Measurements from ENCODE around the gene DCXR. TPM values are rescaled to one million over a fixed set of nuclear protein-coding genes. Genes with fewer than 3 reads are reported as not detected.

The DCXR gene
- total RNA-seq, 1 experiment from 2014 or later = 140 TPM

DNA sequence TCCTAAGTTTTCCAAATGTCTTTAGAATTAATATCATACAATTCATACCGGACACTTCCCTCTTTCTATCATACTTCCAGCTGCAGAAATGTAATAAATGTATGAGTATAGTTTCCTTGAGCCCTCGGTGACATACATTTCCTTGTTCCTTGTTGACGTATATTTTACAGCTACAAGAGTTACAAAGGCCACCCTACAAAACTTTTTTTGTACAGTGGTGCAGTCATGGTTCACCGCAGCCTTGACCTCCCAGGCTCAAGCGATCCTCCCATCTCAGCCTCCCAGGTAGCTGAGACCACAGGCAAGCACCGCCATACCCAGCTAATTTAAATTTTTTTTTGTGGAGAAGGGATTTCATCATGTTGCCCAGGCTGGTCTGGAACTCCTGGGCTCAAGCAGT, 35.3 kb upstream of the DCXR start:
- Histone ChIP-seq H3K36me3 (ENCODE audit: insufficient read depth, low read length, poor library complexity, severe bottlenecking) (peaks cover 9% of the 10 kb centered on the region), H3K27ac (ENCODE audit: low read depth, low read length, poor library complexity, severe bottlenecking) (no peak overlapping the region), H3K4me1 (ENCODE audit: insufficient read depth, low read length, poor library complexity, severe bottlenecking) (no peaks in the 10 kb centered on the region), H3K4me3 (ENCODE audit: low read depth, low read length, poor library complexity, severe bottlenecking) (no peak overlapping the region), H3K9me3 (ENCODE audit: low read depth, low read length, poor library complexity, severe bottlenecking) (no peaks in the 10 kb centered on the region), H3K27me3 (replicated peaks; ENCODE audit: insufficient read depth, low read depth, low read length, poor library complexity) (no peaks in the 10 kb centered on the region)
- ChIA-PET POLR2A (ENCODE audit: low non-redundant PET) (no interaction called here), CTCF (no interaction called here)
- intact Hi-C loops (cut with micrococcal nuclease; ENCODE audit: unreplicated experiment) = no loop called here
- DNase-seq (ENCODE audit: low spot score) = no peak
- no peak for TF ChIP-seq EZH2 (IDR thresholded peaks at IDR 0.05; ENCODE audit: borderline replicate concordance, low read depth, low read length, poor library complexity, severe bottlenecking)
- no TSS peak for BruUV-seq (replicated peaks)

DNA sequence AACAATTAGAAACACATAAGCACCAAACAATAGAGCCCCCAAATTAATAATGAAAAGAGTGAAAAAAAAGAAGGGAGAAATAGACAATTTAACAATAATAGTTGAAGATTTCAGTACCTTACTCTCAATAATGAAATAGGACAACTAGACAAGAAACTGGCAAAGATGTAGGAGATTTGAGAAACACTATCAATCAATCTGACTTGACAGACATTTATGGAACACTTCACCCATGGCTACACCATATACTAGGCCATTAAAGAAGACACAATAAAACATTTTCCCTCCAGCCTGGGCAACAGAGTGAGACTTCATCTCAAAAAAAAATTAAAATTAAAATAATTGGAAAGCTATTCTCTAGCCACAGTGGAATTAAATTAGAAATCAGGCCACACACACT, 33.1 kb upstream of the DCXR start:
- Histone ChIP-seq H3K27me3 (replicated peaks; ENCODE audit: insufficient read depth, low read depth, low read length, poor library complexity) (no peaks in the 10 kb centered on the region), H3K4me1 (ENCODE audit: insufficient read depth, low read length, poor library complexity, severe bottlenecking) (peaks cover 6% of the 10 kb centered on the region), H3K4me3 (ENCODE audit: low read depth, low read length, poor library complexity, severe bottlenecking) (no peak overlapping the region), H3K9me3 (ENCODE audit: low read depth, low read length, poor library complexity, severe bottlenecking) (no peaks in the 10 kb centered on the region), H3K27ac (ENCODE audit: low read depth, low read length, poor library complexity, severe bottlenecking) (no peak overlapping the region), H3K36me3 (ENCODE audit: insufficient read depth, low read length, poor library complexity, severe bottlenecking) (no peaks in the 10 kb centered on the region)
- CTCF ChIA-PET = no interaction called here
- BruUV-seq (replicated peaks) = no TSS peak
- intact Hi-C loops (cut with micrococcal nuclease; ENCODE audit: unreplicated experiment) = no loop called here
- no peak for DNase-seq (ENCODE audit: low spot score)
- POLR2A ChIA-PET (ENCODE audit: low non-redundant PET) = no interaction called here
- TF ChIP-seq EZH2 (IDR thresholded peaks at IDR 0.05; ENCODE audit: borderline replicate concordance, low read depth, low read length, poor library complexity, severe bottlenecking) = no peak
- TF ChIP-seq, protein P1, sequence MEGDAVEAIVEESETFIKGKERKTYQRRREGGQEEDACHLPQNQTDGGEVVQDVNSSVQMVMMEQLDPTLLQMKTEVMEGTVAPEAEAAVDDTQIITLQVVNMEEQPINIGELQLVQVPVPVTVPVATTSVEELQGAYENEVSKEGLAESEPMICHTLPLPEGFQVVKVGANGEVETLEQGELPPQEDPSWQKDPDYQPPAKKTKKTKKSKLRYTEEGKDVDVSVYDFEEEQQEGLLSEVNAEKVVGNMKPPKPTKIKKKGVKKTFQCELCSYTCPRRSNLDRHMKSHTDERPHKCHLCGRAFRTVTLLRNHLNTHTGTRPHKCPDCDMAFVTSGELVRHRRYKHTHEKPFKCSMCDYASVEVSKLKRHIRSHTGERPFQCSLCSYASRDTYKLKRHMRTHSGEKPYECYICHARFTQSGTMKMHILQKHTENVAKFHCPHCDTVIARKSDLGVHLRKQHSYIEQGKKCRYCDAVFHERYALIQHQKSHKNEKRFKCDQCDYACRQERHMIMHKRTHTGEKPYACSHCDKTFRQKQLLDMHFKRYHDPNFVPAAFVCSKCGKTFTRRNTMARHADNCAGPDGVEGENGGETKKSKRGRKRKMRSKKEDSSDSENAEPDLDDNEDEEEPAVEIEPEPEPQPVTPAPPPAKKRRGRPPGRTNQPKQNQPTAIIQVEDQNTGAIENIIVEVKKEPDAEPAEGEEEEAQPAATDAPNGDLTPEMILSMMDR (conservative IDR thresholded peaks at IDR 0.05; ENCODE audit: low read depth, low read length) = no peak

DNA sequence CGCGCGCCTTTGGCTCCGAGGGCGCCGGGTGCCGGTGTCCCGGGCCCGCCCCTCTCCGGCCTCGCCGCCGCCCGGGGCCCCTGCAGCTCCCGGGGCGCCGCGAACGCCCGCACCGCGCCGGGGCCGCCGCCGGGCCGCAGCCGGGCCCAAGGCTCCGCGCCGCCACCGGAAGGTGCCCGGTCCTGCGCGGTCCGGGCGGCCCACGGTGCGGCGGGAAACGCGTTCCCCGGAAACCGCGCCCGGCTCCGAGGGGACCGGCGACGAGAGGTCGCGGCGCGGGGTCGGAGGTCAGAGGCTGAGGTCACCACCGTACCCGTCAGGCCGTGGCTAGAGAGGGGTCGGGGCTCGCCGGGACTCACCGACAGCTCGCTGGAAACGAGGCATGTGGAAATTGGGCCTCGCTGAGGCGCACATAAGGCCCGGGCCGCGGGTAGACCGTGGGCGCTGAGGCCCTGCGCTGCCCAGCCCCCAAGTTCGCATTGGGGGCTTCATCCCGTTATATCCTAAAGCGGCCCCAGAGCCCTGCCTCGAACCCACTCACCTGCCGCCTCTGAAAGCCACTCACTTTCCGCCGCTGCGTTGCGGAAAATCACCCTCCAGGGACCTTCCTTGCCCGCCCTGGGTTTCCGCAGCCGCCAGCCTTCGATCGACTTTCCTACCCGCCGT, 28.3 kb upstream of the DCXR start, which contains the start of gene DUS1L:
Gene DUS1L (minus strand): TSS at position 167 of the 666 bp plus-strand sequence. CDS start 745 bp downstream, outside the sequence.
- peak; percentile 65 for DNase-seq (ENCODE audit: low spot score)
- Histone ChIP-seq H3K27me3 (replicated peaks; ENCODE audit: insufficient read depth, low read depth, low read length, poor library complexity) (no peaks in the 10 kb centered on the region), H3K4me3 (ENCODE audit: low read depth, low read length, poor library complexity, severe bottlenecking) (peak within 1 kb of the TSS; percentile 85), H3K36me3 (ENCODE audit: insufficient read depth, low read length, poor library complexity, severe bottlenecking) (peaks cover 32% of the 10 kb centered on the region), H3K27ac (ENCODE audit: low read depth, low read length, poor library complexity, severe bottlenecking) (peak within 1 kb of the TSS; percentile 81), H3K4me1 (ENCODE audit: insufficient read depth, low read length, poor library complexity, severe bottlenecking) (peaks cover 6% of the 10 kb centered on the region), H3K9me3 (ENCODE audit: low read depth, low read length, poor library complexity, severe bottlenecking) (no peaks in the 10 kb centered on the region)
- TF ChIP-seq EZH2 (IDR thresholded peaks at IDR 0.05; ENCODE audit: borderline replicate concordance, low read depth, low read length, poor library complexity, severe bottlenecking) = no peak
- TF ChIP-seq, protein P1 (conservative IDR thresholded peaks at IDR 0.05; ENCODE audit: low read depth, low read length) = no peak
- intact Hi-C loops (cut with micrococcal nuclease; ENCODE audit: unreplicated experiment) = no loop called here
- ChIA-PET CTCF (no interaction called here), POLR2A (ENCODE audit: low non-redundant PET) (interaction anchor here (0.6 kb wide), 1 partner anchor 364 kb away, joined by 3 read pairs; no protein-coding TSS in a partner anchor)
- no TSS peak for BruUV-seq (replicated peaks)

DNA sequence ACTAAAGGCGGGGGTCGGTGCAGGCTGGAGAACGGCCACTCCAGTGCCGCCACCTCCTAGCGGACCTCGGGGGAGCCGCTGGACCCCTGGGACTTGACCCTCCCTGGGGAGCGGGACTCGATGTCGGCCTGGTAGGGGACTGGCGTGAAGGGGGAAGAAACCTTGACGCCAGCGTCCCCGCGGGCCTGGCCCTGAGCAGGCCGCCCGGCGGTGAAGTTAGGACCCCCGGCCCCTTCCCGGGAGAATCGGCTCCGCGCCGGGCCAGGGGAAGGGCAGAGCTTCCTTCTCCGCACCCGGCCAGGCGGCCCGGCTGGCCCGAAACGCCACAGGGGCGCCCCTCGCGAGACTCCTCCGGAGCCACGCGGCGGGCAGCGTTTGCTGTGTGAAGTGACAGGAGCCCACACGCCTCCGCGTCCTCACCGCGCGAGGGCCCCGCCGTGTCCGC, 27.7 kb upstream of the DCXR start:
- DNase-seq (ENCODE audit: low spot score) = no peak

More for the DNA sequence above, 27.7 kb upstream of the DCXR start:
- POLR2A ChIA-PET (ENCODE audit: low non-redundant PET) = no interaction called here
- peaks cover 35% of the 10 kb centered on the region for H3K36me3 ChIP-seq (ENCODE audit: insufficient read depth, low read length, poor library complexity, severe bottlenecking)
- peak overlapping the region; percentile 81 for H3K27ac ChIP-seq (ENCODE audit: low read depth, low read length, poor library complexity, severe bottlenecking)
- TF ChIP-seq, protein P1 (conservative IDR thresholded peaks at IDR 0.05; ENCODE audit: low read depth, low read length) = no peak
- no peak for TF ChIP-seq EZH2 (IDR thresholded peaks at IDR 0.05; ENCODE audit: borderline replicate concordance, low read depth, low read length, poor library complexity, severe bottlenecking)
- H3K27me3 ChIP-seq (replicated peaks; ENCODE audit: insufficient read depth, low read depth, low read length, poor library complexity) = no peaks in the 10 kb centered on the region
- no peaks in the 10 kb centered on the region for H3K9me3 ChIP-seq (ENCODE audit: low read depth, low read length, poor library complexity, severe bottlenecking)
- no TSS peak for BruUV-seq (replicated peaks)
- intact Hi-C loops (cut with micrococcal nuclease; ENCODE audit: unreplicated experiment) = no loop called here
- CTCF ChIA-PET = no interaction called here
- peaks cover 6% of the 10 kb centered on the region for H3K4me1 ChIP-seq (ENCODE audit: insufficient read depth, low read length, poor library complexity, severe bottlenecking)
- peak overlapping the region; percentile 85 for H3K4me3 ChIP-seq (ENCODE audit: low read depth, low read length, poor library complexity, severe bottlenecking)

All from A673 (cell line).